ENCODE measurements around the gene IGFL4. TPM values are rescaled to one million over a fixed set of nuclear protein-coding genes. Genes with fewer than 3 reads are reported as not detected.

The IGFL4 gene
- total and polyA plus RNA-seq, 2 of the 13 experiments (the other 11 are each of a cell fraction or from before 2014, with no cell fraction given) = 1.2 to 1.4 TPM

GRCh38 chr19:45994998-45995714 lies 45.6 kb downstream of the IGFL4 start, which contains the start of gene CCDC61 (continued):
- TF ChIP-seq ZFX (CRISPR knock-in tag; IDR thresholded peaks at IDR 0.05; ENCODE audit: low read depth) (peak; percentile 58), YY1 (IDR thresholded peaks at IDR 0.05; ENCODE audit: insufficient read depth, insufficient replicate concordance, low read depth, low read length) (peak; percentile 7), PCBP1 (IDR thresholded peaks at IDR 0.05; ENCODE audit: borderline replicate concordance, low read depth, low read length) (no peak), ZNF772 (CRISPR knock-in tag; IDR thresholded peaks at IDR 0.05) (no peak; the same call in 1 of the 2 replicates), ATF5 (CRISPR knock-in tag; IDR thresholded peaks at IDR 0.05; ENCODE audit: low read depth) (no peak), SMARCC2 (IDR thresholded peaks at IDR 0.05) (no peak), ZNF619 (CRISPR knock-in tag; IDR thresholded peaks at IDR 0.05) (no peak), SRSF9 (IDR thresholded peaks at IDR 0.05; ENCODE audit: borderline replicate concordance, insufficient read depth, low read depth, low read length, poor library complexity, severe bottlenecking) (no peak), GMEB1 (CRISPR knock-in tag; IDR thresholded peaks at IDR 0.05; ENCODE audit: borderline replicate concordance) (peak; percentile 16; the same call in 1 of the 2 replicates), GZF1 (CRISPR knock-in tag; IDR thresholded peaks at IDR 0.05) (no peak), SPEN (CRISPR knock-in tag; IDR thresholded peaks at IDR 0.05; ENCODE audit: low read depth) (no peak; the same call in 1 of the 2 replicates), ZSCAN25 (CRISPR knock-in tag; IDR thresholded peaks at IDR 0.05) (0 out of 2 replicates have a peak, but pooled peaks have one; percentile 52), ONECUT2 (CRISPR knock-in tag; IDR thresholded peaks at IDR 0.05) (no peak), CC2D1A (CRISPR knock-in tag; IDR thresholded peaks at IDR 0.05) (no peak), MAFF (IDR thresholded peaks at IDR 0.05; ENCODE audit: low read depth, low read length) (no peak), CBFB (CRISPR knock-in tag; IDR thresholded peaks at IDR 0.05) (no peak), ATF2 (CRISPR knock-in tag; IDR thresholded peaks at IDR 0.05) (no peak; the same call in 1 of the 2 replicates), MZF1 (CRISPR knock-in tag; IDR thresholded peaks at IDR 0.05; ENCODE audit: borderline replicate concordance) (no peak), FOXA1 (IDR thresholded peaks at IDR 0.05) (no peak), FOXA1 (CRISPR knock-in tag; IDR thresholded peaks at IDR 0.05) (no peak), ZNF879 (CRISPR knock-in tag; IDR thresholded peaks at IDR 0.05) (no peak), DR1 (CRISPR knock-in tag; IDR thresholded peaks at IDR 0.05) (no peak), IKZF1 (IDR thresholded peaks at IDR 0.05) (no peak), HMG20A (CRISPR knock-in tag; IDR thresholded peaks at IDR 0.05; ENCODE audit: borderline replicate concordance) (no peak), ZNF790 (CRISPR knock-in tag; IDR thresholded peaks at IDR 0.05; ENCODE audit: borderline replicate concordance) (no peak), ETS1 (CRISPR knock-in tag; IDR thresholded peaks at IDR 0.05) (no peak), TEAD3 (CRISPR knock-in tag; optimal IDR thresholded peaks at IDR 0.05; ENCODE audit: borderline replicate concordance) (no peak), AKAP8 (CRISPR knock-in tag; IDR thresholded peaks at IDR 0.05) (no peak)
